Hepatocyte (in vitro differentiated cells): ENCODE measurements around the gene PITX3.

Source experiments
- CTCF ChIP-seq: fragments of 200-600 bp; sonication (generic); IDR thresholded peaks from 2 replicates; pipeline ENCODE4 v1.5.1; 2016; ENCODE audit warnings: antibody characterized with exemption, mild to moderate bottlenecking; ENCODE audit not compliant: poor library complexity
- EZH2 ChIP-seq: fragments of 200-600 bp; sonication (generic); IDR thresholded peaks from 2 replicates; pipeline ENCODE4 v1.6.1; 2016; ENCODE audit warnings: antibody characterized with exemption, mild to moderate bottlenecking, borderline replicate concordance
- EZH2phosphoT487 ChIP-seq: fragments of 200-600 bp; sonication (generic); IDR thresholded peaks from one replicate; pipeline ENCODE4 v1.6.1; 2018; ENCODE audit warnings: antibody characterized with exemption, mild to moderate bottlenecking, low read depth, moderate library complexity; ENCODE audit not compliant: unreplicated experiment, severe bottlenecking

- no peak for TF ChIP-seq CTCF
- TF ChIP-seq EZH2 = no peak
- no peak for TF ChIP-seq EZH2phosphoT487
Observed at GRCh38 chr10:102264371-102264770, 23.1 kb upstream of the PITX3 start.
